Liver (tissue), 9 donors: ENCODE results near the gene SLC22A6. TPM values are rescaled to one million over a fixed set of nuclear protein-coding genes. Genes with fewer than 3 reads are reported as not detected.

Experiments
- DNase-seq: peaks from one replicate; pipeline ENCODE4 v3.0.0-alpha.2; 2017; ENCODE audit warnings: low spot score
- H3K27ac ChIP-seq, 2 donors: one replicate each; pipeline ENCODE4 v1.7.0; 2013; ENCODE audit warnings: inconsistent platforms in 2 of 2, low read length in 2 of 2, control low read depth in 1 of 2, low read depth in 1 of 2, mild to moderate bottlenecking in 1 of 2
- H3K27me3 ChIP-seq, 4 donors: one replicate each; pipeline versions ENCODE4 v1.6.1 to v1.7.0; 2013; ENCODE audit warnings: low read length in 3 of 4, inconsistent platforms in 1 of 4, mild to moderate bottlenecking in 1 of 4, moderate library complexity in 1 of 4; ENCODE audit not compliant: control insufficient read depth in 4 of 4, insufficient read depth in 4 of 4
- H3K36me3 ChIP-seq, 4 donors: one replicate each; pipeline versions ENCODE4 v1.6.1 to v1.7.0; 2013; ENCODE audit warnings: low read length in 3 of 4, mild to moderate bottlenecking in 3 of 4, low read depth in 1 of 4, moderate library complexity in 1 of 4; ENCODE audit not compliant: control insufficient read depth in 4 of 4, insufficient read depth in 3 of 4
- H3K4me1 ChIP-seq, 4 donors: one replicate each; pipeline versions ENCODE4 v1.6.1 to v1.7.0; 2013; ENCODE audit warnings: low read length in 3 of 4, mild to moderate bottlenecking in 3 of 4, moderate library complexity in 1 of 4; ENCODE audit not compliant: control insufficient read depth in 4 of 4, insufficient read depth in 4 of 4
- H3K4me3 ChIP-seq, 3 donors: one replicate each; pipeline versions ENCODE4 v1.6.1 to v1.7.0; 2013; ENCODE audit warnings: low read length in 3 of 3, control low read depth in 1 of 3, low read depth in 1 of 3, mild to moderate bottlenecking in 1 of 3
- H3K9ac ChIP-seq, 2 donors: one replicate each; pipeline ENCODE4 v1.7.0; 2013; ENCODE audit warnings: low read length in 2 of 2, mild to moderate bottlenecking in 2 of 2, moderate library complexity in 2 of 2, control low read depth in 1 of 2, low read depth in 1 of 2
- H3K9me3 ChIP-seq, 4 donors: one replicate each; pipeline versions ENCODE4 v1.6.1 to v1.7.0; 2013; ENCODE audit warnings: low read length in 3 of 4; ENCODE audit not compliant: control insufficient read depth in 4 of 4
- CTCF ChIP-seq: fragments of 150-350 bp; IDR thresholded peaks from 2 replicates; pipeline ENCODE4 v1.5.1; 2017; ENCODE audit warnings: improper control_type of control experiment, low read depth, low read length; ENCODE audit not compliant: missing input control
- EGR1 ChIP-seq, 2 donors: IDR thresholded peaks; 2 replicates each; pipeline ENCODE4 v1.6.1; 2016 to 2018; ENCODE audit warnings: antibody characterized with exemption in 2 of 2, low read depth in 2 of 2
- FOXA1 ChIP-seq: IDR thresholded peaks from 2 replicates; pipeline ENCODE4 v1.6.1; 2016; ENCODE audit warnings: antibody characterized with exemption
- FOXA2 ChIP-seq: IDR thresholded peaks from 2 replicates; pipeline ENCODE4 v1.6.1; 2016; ENCODE audit warnings: antibody characterized with exemption
- GABPA ChIP-seq, 2 donors: IDR thresholded peaks in 1 of 2; conservative IDR thresholded peaks in 1 of 2; 2 replicates each; pipeline ENCODE4 v1.6.1; 2016; ENCODE audit warnings: antibody characterized with exemption in 2 of 2, mild to moderate bottlenecking in 1 of 2, moderate library complexity in 1 of 2
- HNF4G ChIP-seq: IDR thresholded peaks from 2 replicates; pipeline ENCODE4 v1.6.1; 2016; ENCODE audit warnings: antibody characterized with exemption
- JUND ChIP-seq, 2 donors: IDR thresholded peaks; 2 replicates each; pipeline ENCODE4 v1.6.1; 2016; ENCODE audit warnings: antibody characterized with exemption in 2 of 2
- NR2F2 ChIP-seq: IDR thresholded peaks from 2 replicates; pipeline ENCODE4 v1.6.1; 2016; ENCODE audit warnings: antibody characterized with exemption
- RAD21 ChIP-seq, 2 donors: IDR thresholded peaks; 2 replicates each; pipeline ENCODE4 v1.6.1; 2016; ENCODE audit warnings: antibody characterized with exemption in 2 of 2, mild to moderate bottlenecking in 2 of 2
- REST ChIP-seq: IDR thresholded peaks from 2 replicates; pipeline ENCODE4 v1.6.1; 2016; ENCODE audit warnings: antibody characterized with exemption, mild to moderate bottlenecking
- RXRA ChIP-seq, 2 donors: IDR thresholded peaks; 2 replicates each; pipeline ENCODE4 v1.6.1; 2017 to 2018; ENCODE audit warnings: antibody characterized with exemption in 2 of 2, mild to moderate bottlenecking in 1 of 2
- SP1 ChIP-seq: IDR thresholded peaks from 2 replicates; pipeline ENCODE4 v1.6.1; 2018; ENCODE audit warnings: antibody characterized with exemption, mild to moderate bottlenecking
- TAF1 ChIP-seq: conservative IDR thresholded peaks from 2 replicates; pipeline ENCODE4 v1.6.1; 2016; ENCODE audit warnings: antibody characterized with exemption, mild to moderate bottlenecking
- YY1 ChIP-seq: IDR thresholded peaks from 2 replicates; pipeline ENCODE4 v1.6.1; 2016; ENCODE audit warnings: antibody characterized with exemption, mild to moderate bottlenecking
- WGBS: extraction: QIAGEN DNeasy Blood & Tissue Kit; methylation state at CpG from one replicate; pipeline ENCODE4 v1.1.7; 2013; 5-methylcytosine and 5-hydroxymethylcytosine counted together
- polyA plus RNA-seq, 2 donors: library from polyadenylated mRNA; stranded (reverse) in 1 of 2; unstranded in 1 of 2; fragments of 200-250 nt in 1 of 2; fragments of >200 nt in 1 of 2; fragmentation: Nextera tagmentation in 1 of 2; extraction: Ambion mirVana in 1 of 2; gene quantifications; one replicate each; pipeline versions ENCODE4 v1.2.1 to v1.2.3, GENCODE V29; 2013 to 2015
- total RNA-seq, 2 donors: library from RNA; depleted of rRNA; stranded (reverse); fragments of >200 nt; gene quantifications; one replicate each; pipeline ENCODE4 v1.2.3, GENCODE V29; 2014
- TF ChIP-seq, protein P1 (sequence below): IDR thresholded peaks from 2 replicates; pipeline ENCODE4 v1.6.1; 2016; ENCODE audit warnings: antibody characterized with exemption
- TF ChIP-seq, protein P2 (sequence below): IDR thresholded peaks from 2 replicates; pipeline ENCODE4 v1.6.1; 2016; ENCODE audit warnings: antibody characterized with exemption
- TF ChIP-seq, protein P3 (sequence below): IDR thresholded peaks from 2 replicates; pipeline ENCODE4 v1.6.1; 2016; ENCODE audit warnings: antibody characterized with exemption
- donor health status: healthy.
- donor health status: healthy.
- donor health status: healthy.
- donor health status: healthy.
- donor health status: healthy.

Gene SLC22A6
- total and polyA plus RNA-seq, 4 donors: not detected

DNA sequence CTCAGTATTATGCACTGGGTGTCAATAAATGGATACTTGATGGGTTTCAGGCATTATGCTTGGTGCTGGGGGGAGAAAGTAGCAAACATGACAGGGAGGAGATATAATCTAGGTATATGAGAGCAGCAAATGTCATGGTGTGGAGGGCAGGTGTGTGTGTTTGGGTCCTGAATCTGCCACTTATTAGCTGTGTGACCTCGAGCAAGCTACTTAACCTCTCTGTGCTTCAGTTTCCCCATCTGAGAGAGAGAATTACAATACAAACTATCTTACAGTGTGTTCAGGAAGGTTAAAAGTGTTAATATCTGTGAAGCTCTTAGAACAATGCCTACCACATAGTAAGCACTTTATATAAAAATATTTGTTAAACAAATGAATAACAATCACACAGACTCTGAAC is 28.1 kb upstream of the SLC22A6 start (continued):
- TF ChIP-seq JUND (IDR thresholded peaks at IDR 0.05) (no peak), EGR1 (IDR thresholded peaks at IDR 0.05; ENCODE audit: low read depth in 2 of 2) (no peak)

DNA sequence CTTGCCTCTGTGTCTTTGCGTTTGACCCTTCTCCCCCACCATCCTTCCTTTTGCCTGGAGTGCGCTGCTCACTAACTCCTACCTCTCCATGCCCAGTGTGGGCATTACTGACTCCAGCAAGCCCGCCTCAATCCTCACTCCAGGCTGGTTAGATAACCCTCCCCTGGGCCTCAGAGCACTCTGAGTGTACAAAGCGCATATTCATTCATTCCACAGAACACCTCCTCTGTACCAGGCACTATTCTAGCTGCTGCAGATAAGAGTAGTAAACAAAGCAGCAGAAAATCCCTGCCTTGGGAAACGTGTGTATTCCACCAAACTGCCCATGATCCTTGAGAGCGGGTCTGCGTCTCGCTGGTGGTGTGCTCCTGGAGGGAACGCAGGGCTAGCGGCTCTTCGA is 27.7 kb upstream of the SLC22A6 start:
- no peak overlapping the region for H3K27ac ChIP-seq
- no peaks in the 10 kb centered on the region for H3K36me3 ChIP-seq
- no peak overlapping the region for H3K4me3 ChIP-seq
- no peaks in the 10 kb centered on the region for H3K27me3 ChIP-seq
- no peaks in the 10 kb centered on the region for H3K4me1 ChIP-seq
- TF ChIP-seq RAD21 (IDR thresholded peaks at IDR 0.05) (no peak), JUND (IDR thresholded peaks at IDR 0.05) (no peak), RXRA (IDR thresholded peaks at IDR 0.05) (no peak), FOXA2 (no peak), EGR1 (IDR thresholded peaks at IDR 0.05; ENCODE audit: low read depth in 2 of 2) (no peak), SP1 (no peak)
- no peaks in the 10 kb centered on the region for H3K9me3 ChIP-seq
- DNase-seq: no peak
- WGBS: 81% methylated on average over 11 of the region's 11 CpGs
- no peak overlapping the region for H3K9ac ChIP-seq

GRCh38 chr11:63010934-63011439 is 26.2 kb upstream of the SLC22A6 start:
- no peaks in the 10 kb centered on the region for H3K27me3 ChIP-seq
- H3K9ac ChIP-seq: no peak overlapping the region
- TF ChIP-seq RXRA (IDR thresholded peaks at IDR 0.05) (no peak), YY1 (no peak), HNF4G (no peak), REST (no peak), FOXA2 (no peak), NR2F2 (no peak), JUND (IDR thresholded peaks at IDR 0.05) (no peak), SP1 (no peak), TAF1 (no peak), FOXA1 (no peak), GABPA (IDR thresholded peaks at IDR 0.05 in 1 of 2, conservative IDR thresholded peaks at IDR 0.05 in 1 of 2) (no peak), CTCF (no peak)
- TF ChIP-seq, protein P1, sequence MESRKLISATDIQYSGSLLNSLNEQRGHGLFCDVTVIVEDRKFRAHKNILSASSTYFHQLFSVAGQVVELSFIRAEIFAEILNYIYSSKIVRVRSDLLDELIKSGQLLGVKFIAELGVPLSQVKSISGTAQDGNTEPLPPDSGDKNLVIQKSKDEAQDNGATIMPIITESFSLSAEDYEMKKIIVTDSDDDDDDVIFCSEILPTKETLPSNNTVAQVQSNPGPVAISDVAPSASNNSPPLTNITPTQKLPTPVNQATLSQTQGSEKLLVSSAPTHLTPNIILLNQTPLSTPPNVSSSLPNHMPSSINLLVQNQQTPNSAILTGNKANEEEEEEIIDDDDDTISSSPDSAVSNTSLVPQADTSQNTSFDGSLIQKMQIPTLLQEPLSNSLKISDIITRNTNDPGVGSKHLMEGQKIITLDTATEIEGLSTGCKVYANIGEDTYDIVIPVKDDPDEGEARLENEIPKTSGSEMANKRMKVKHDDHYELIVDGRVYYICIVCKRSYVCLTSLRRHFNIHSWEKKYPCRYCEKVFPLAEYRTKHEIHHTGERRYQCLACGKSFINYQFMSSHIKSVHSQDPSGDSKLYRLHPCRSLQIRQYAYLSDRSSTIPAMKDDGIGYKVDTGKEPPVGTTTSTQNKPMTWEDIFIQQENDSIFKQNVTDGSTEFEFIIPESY: no peak
- TF ChIP-seq, protein P2, sequence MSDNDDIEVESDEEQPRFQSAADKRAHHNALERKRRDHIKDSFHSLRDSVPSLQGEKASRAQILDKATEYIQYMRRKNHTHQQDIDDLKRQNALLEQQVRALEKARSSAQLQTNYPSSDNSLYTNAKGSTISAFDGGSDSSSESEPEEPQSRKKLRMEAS: no peak
- TF ChIP-seq, protein P3, sequence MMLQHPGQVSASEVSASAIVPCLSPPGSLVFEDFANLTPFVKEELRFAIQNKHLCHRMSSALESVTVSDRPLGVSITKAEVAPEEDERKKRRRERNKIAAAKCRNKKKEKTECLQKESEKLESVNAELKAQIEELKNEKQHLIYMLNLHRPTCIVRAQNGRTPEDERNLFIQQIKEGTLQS: no peak
- no peak for DNase-seq
- H3K9me3 ChIP-seq: no peaks in the 10 kb centered on the region
- WGBS: 86% methylated on average over 5 of the region's 5 CpGs
- no peak overlapping the region for H3K4me3 ChIP-seq
- H3K4me1 ChIP-seq: no peaks in the 10 kb centered on the region
- H3K27ac ChIP-seq: no peak overlapping the region
- no peaks in the 10 kb centered on the region for H3K36me3 ChIP-seq
